Mucosa of gallbladder (tissue), 1 donor: Measurements from ENCODE around the gene DUXA. TPM values are rescaled to one million over a fixed set of nuclear protein-coding genes. Genes with fewer than 3 reads are reported as not detected.
"Not testable (repeated sequence)": the region's sequence is repeated elsewhere in the genome, so short reads cannot be mapped to it uniquely, and the experiment has no call there.

Experiments used
- DNase-seq: peaks from one replicate; pipeline ENCODE4 v3.0.0-alpha.2; 2020; ENCODE audit warnings: low spot score
- total RNA-seq: library from RNA; stranded (reverse); gene quantifications from one replicate; pipeline ENCODE4 v1.2.1, GENCODE V29; 2021
- donor health status: DM: no; HTN: no; CAD: no.

DUXA gene
- total RNA-seq = not detected

DNA sequence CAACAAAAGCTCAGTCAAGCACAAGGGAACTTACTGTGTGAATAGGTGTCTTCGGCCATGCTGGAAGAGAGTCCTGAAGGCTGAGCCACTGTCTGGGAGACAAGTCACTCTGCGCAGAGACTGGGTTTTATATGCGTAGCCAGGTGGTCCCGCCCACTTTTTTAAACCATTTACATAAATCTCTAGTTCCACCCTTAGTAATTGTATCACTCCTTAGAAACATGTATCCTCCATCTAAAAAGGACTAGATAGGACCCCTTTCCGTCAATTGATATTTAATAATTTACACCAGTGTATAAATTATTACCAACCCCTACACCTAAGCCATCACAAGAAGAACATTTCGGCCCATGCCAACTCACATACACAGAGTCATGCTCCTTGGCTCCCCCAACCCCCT lies at the start of gene DUXA:
DUXA (minus strand) TSS at position 101 of the 400 bp plus-strand sequence; CDS start at position 59, 42 bp downstream.
- no peak for DNase-seq

DNA sequence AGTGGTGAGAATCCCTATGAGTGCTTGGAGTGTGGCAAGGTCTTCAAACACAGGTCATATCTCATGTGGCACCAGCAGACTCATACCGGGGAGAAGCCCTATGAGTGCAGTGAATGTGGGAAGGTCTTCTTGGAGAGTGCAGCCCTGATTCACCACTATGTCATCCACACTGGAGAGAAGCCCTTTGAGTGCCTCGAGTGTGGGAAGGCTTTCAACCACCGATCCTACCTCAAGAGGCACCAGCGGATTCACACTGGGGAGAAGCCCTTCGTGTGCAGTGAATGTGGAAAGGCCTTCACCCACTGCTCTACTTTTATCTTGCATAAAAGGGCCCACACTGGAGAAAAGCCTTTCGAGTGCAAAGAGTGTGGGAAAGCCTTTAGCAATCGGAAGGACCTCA lies 44.8 kb upstream of the DUXA start:
- DNase-seq = no peak

DNA sequence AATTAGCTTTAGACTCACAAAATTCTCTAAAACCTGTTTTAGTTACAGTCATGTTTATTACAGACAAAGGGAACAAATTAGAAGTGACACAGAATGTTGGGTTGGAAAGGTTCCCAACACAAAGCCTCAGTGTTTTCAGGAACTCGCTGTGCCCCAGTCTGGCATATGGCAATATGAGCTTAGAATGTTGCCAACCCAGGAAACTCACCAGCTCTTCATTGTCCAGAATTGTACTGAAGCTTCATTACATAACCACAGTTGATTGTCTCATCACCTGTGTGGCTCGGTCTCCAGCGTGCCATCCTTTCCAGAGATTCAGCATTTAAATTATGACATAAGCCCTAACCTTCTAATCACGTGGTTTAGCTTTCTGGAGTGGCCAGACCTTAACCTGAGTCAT lies 43.1 kb upstream of the DUXA start:
- no peak for DNase-seq

DNA sequence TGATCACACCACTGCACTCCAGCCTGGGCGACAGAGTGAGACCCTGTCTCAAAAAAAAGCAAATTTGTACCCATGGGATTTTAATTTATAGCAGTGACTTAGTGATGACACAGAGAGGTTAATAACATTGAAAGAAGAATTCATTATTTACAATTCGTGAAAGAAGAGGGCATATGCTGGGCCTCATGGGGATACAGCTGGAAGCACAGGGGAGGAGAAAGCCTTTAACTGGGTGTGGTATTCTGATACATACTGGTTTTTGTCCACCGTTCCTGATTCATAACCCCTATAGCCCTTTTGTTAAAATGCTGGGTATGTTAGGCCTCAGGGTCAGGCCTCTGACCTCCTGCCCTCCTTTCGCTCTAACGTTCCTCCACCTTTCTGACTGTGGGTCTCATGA lies 34.9 kb upstream of the DUXA start:
- DNase-seq = no peak

DNA sequence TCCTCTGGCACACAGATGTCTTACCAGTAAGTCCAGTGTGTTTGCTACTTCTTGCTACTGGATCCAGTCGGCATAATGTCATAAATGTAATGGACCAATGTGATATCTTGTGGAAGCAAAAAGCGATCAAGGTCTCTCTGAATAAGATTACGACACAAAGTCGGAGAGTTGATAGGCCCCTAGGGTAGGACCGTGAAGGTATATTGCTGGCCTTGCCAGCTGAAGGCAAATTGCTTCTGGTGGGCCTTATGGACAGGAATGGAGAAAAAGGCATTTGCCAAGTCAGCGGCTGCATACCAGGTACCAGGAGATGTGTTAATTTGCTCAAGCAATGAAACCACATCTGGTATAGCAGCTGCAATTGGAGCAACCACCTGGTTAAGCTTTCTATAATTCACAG lies 30.6 kb upstream of the DUXA start:
- not testable (repeated sequence) for DNase-seq

DNA sequence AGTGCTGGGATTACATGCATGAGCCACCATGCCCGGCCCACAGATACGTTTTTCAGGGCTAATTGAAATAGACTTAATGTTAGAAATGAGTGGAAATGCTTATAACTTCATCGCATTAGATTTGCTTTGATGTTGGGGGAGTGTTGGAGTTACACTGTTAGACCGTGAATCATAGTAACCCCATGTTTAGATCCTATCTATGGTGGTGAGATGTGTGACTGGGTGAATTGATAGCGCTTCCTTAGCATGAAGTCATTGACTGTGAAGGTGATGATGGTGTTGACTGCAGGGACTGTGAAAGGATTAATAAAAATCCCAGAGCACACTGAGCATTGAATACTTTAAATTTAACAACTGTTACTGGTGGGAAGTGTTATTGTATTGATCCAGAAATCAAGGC lies 25.7 kb upstream of the DUXA start:
- DNase-seq = no peak

DNA sequence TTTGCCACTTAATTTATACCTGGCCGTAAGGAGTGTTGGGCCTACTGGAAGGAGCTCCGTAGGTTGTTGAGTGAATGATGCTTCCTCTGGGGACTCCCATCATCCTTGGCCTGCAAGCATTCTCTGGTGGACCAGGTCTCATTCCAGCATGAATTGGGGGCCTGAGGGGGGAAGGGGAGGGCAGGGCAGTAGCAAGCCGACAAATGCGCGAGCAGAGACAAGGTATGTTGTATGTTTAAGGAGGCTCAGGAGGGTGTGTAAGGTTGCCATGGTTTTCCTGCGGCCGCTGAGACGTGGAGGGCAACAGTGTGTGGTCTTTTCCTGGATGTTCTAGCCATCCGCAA lies 24.8 kb upstream of the DUXA start:
- no peak for DNase-seq

DNA sequence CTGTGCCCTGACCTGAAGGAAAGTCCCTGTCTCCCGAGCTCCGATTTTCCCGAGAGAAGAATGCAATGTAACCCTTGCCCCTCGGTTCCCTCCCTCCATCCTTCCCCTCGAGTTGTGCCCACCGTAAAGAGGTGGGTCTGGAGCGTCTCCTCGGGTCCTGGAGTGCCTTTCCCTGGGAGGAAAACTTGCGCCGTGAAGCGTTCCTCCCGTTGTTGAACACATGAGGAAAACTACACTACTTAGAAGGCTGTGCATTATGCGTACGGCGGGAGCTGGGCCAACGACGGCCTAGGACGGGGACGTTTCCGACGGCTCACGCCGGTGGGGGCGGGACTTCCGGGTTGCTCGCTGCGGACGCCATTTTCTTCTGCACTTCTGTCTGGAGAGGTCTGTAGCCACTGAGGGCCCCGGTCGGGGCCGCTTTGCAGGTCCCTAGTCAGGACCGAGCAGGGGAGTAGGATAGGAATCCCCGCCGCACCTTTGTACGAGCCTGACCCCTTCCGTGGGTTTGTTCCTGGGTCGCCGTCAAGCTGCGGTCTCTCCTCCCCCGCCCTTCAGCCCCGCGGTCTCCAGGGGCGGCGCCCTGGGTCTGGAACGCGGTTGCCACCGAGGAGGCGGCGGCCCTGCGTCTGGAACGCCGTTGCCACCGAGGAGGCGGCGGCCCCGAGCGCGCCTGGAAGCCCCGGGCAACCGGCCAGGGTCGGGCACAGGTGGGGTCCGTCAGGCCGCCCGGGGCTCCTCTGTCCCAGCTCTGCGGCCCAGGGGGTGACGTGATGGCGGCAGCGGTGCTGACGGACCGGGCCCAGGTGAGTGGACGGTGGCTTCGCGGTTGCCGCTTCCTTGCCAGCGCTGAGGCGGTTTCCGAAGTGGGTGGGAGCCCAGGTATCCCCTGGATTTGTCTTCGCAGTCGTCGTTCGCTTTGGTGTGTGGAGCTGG lies 24.1 kb upstream of the DUXA start, which contains the start of gene ZNF264:
ZNF264 (plus strand) TSS at position 360 of the 936 bp plus-strand sequence; CDS start at position 774, 414 bp downstream.
- peak; percentile 92 for DNase-seq

DNA sequence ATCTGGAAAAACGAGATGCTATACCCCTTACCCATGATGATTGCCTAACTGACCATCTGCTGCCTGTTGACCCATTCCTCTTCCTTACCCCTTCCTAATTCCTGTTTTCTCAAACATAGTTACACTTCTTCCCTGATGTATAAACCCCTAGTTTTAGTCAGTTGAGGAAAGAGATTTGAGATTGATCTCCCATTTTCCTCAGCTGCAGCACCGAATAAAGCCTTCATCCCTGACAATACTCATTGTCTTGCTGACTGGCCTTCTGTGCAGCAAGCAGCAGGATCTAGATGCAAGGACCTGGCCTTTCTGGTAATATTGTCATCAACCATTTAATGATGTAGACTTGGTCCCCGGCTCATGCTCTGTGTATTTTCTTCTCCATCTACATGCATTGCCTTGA lies 23.0 kb upstream of the DUXA start:
- DNase-seq = no peak

DNA sequence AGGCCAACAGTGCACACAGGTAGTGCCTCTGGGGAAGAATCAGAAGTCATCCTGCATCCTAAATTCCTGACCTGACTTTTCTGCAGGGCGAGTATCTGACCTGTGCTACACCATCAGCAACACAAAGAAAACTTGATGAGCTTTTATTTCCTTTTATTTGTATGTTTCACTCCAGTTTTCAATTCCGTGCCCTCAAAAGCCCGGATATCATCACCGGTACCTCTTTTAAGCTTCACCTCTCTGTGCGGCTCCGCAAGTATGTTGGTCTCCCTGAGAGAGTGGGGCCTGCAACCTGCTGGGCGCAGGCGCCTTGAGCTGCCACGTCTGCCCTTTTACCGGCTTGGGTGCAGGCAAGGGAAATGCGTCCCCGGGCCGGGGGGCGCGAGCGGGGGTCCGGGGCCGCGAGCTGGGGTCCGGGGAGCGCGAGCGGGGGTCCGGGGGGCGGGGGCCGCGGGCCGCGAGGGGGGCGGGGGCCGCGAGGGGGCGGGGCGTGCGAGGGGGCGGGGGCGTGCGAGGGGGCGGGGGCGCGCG lies 4.3 kb upstream of the DUXA start:
- peak; percentile 51 for DNase-seq

DNA sequence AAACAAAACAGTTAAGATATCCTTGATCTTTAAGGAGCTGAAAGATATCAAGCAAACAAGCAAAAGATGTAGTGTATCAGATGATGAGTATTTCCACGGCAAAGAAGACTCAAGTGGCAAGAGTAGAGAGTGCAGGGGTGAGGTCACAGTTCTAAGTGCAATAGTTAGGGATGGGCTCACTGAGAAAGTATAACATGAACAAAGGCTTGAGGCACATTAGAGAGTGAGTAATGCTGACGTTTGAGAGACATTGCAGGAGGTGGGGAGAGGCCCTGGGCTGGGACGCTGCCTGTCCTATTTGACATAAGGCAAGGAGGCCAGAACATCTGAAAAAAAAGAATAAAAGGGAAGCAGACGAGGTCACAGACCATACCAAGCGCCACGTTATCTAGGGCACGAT lies 1.4 kb downstream of the DUXA start:
- DNase-seq = no peak

DNA sequence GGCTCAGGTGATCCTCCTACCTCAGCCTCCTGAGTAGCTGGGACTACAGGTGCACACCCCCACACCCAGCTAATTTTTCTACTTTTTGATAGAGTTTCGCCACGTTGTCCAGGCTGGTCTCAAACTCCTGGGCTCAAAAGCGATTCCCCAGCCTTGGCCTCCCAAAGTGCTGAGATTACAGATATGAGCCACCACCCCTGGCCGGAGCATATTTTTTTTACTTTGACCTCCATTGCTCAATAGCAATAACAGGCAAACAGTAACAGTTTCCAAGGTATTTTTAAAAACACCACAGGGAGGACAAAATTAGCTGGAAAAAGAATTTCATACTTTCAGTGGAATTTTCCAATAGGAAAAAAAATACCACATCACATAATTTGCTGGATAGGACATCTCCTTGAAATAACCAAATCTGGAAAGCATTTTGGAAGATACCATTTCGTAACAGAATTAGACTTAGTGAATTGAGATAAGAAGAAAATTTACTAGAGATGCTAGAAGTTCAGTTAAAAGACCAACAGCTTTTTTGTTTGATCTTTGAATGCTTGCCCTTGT lies 5.2 kb downstream of the DUXA start:
- DNase-seq = no peak

DNA sequence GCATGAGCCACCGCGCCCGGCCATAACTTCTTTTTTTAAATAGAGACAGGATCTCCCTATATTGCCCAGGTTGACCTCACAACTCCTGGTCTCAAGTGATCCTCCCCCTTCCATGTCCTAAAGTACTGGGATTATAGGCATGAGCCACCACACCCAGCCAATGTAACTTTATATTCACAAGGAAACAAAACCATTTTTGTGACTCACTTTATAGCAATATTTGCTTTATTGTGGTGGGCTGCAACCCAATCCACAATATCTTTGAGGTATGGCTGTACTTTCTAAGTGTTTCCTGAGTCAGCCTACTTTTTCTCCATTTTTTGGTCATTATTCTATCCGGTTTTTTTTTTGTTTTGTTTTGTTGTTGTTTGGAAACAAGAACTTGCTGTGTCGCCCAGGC lies 14.4 kb downstream of the DUXA start:
- no peak for DNase-seq

DNA sequence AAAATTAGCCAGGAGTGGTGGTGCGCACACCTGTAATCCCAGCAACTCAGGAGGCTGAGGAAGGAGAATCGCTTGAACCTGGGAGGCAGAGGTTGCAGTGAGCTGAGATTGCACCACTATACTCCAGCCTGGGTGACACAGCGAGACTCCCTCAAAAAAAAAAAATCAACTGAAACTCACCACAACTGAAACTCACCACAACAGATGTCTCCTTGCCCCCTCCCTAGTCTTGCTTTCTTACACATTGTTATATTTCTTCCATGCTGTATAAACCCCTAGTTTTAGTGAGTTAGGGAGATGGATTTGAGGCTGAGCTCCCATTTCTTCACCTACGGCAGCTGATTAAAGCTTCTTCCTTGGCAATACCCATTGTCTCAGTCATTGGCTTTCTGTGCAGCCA lies 25.6 kb downstream of the DUXA start:
- no peak for DNase-seq

DNA sequence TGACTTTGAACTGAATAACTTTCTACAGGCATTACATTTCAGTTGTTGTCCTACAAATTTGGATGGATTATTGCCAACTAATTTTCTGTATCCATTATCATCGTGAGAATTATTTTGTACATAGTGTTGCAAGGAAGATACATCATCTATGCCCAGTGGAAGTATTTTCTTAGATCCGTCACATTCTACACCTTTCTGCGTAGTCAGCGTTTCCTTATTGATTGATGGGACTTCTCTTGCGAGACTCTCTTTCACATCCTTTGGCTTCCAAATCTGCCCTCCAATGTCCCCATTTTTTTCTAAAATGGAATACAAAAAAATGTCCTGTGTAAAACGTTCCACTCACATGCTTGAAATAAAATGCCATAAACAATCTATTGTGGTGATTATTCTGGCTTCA lies 31.5 kb downstream of the DUXA start:
- DNase-seq = no peak

DNA sequence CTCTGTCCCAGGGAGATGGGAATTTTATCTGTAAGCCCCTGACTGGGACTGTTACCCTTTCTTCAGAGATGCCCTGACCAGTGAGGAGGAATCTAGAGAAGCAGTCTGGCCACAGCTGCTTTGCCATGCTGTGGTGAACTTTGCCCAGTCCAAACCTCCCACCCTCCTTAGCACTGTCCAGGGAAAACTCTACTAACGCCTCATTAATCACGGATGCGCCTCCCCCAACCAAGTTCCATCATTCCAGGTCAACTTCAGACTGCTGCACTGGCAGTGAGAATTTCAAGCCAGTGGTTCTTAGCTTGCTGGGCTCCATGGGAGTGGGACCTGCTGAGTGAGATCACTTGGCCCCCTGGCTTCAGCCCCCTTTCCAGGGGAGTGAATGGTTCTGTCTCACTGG lies 39.9 kb downstream of the DUXA start:
- DNase-seq = not testable (repeated sequence)

DNA sequence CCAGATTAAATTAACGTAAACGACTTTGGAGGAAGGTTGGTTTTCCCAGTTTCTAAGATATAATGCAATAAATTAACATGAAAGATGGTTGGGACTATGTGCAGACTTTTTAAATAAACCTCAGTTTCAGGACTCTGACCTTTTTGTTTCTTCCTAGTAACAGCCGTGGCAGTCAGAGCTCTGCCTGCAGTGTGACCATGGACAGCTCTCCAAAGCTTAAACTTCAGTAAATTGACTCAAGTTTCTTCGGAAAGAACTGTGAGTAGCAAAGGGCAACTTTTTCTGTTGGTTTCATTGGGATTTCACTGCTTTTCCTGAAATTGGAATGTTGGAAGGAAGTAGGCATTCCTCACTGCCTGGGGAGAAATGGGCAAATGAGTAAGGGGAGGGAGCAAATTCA lies 43.4 kb downstream of the DUXA start:
- no peak for DNase-seq

DNA sequence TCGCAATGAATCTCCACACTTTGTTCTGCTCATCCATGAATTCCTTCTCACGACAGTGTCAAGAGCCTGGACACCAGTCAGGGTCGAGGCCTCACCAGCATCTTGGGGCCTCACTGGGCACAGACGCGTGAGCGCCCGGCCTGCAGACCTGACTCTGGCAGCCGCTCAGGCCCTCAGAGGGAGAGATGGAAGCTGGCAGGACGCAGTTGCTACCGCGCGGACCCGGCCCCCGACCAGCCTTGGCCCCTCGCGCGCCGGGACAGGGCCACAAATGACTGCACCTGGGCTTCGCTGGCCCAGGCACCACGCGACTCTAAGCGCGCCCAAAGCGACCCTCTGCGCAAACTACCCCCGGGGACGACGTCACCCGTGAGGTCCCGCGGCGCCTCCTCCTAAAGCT lies 48.4 kb downstream of the DUXA start:
- DNase-seq = no peak

DNA sequence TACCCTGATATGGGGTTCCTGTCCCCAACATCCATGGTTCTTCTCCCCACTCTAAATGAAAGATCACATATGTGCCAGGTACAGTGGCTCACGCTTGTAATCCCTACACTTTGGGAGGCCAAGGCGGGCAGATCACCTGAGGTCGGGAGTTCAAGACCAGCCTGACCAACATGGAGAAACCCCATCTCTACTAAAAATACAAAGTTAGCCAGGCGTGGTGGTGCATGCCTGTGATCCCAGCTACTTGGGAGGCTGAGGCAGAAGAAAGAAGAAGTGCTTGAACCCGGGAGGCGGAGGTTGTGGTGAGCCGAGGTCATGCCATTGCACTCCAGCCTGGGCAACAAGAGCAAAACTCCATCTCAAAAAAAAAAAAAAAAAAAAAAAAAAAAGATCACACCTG lies 53.8 kb downstream of the DUXA start:
- DNase-seq = not testable (repeated sequence)

DNA sequence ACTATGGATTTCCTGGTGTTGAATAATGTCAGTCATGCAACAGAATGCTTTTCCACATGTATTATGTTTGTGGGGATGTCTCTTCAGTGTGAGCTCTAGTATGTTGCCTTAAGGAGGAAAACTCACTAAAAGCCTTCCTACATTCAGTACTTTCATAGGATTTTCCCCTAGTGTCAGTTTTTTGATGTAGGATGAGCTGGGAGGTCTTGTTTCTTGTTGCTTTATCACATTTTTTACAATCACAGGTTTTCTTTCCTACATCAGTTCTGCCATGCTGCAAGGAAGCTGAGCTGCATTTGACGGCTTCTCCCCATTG lies 56.0 kb downstream of the DUXA start:
- DNase-seq = no peak

DNA sequence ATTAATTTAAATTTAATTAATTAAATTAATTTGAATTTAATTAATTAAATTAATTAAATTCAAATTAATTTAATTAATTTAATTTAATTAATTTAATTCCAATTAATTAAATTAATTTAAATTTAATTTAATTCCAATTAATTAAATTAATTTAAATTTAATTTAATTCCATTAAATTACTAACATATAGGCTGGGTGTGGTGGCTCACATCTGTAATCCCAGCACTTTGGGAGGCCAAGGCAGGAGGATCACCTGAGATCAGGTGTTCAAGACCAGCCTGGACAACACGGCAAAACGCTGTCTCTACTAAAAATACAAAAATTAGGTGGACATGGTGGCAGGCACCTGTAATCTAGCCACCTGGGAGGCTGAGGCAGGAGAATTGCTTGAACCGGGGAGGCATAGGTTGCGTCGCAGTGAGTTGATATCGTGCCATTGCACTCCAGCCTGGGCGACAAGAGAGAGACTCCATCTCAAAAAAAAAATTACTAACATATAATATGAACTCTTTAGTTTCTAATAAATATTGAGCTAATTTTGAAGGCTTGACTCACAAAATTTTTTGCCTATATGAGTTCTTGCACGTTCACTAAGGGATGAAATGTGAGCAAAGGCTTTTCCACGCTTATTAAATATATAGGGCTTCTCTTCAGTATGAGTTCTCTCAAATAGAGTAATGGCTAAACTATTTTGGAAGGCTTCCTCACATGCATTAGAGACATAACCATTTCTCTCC lies 56.5 kb downstream of the DUXA start:
- no peak for DNase-seq

DNA sequence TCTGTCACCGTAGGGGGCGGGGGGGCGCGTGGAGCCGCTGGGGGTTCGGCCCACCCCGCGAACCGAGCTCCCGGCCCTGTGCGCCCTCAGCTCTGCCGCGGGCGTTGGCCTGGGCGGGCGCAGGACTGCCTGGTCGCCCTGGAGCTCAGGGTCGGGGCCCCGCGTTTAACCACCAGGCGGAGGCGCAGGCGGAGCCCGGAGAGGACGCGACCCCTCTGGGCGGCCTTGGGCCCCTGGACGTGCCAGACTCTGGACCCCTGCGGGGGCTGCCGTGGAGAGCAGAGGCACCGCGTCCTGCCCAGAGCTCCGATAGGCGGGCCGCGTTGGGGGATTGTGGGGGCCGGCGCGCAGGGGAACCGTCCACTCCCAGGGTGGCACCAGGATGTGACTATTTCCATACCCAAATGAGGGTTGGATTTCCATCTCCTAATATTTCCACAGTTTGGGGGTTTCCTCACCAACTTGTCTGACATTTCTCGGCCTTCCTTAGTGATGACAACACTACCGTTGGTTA lies 60.5 kb downstream of the DUXA start:
- no peak for DNase-seq
